PC-3 (cell line): ENCODE data around the gene USP4.

ENCODE experiments used
- CTCF ChIP-seq: fragments of 300-600 bp; sonication (generic); conservative IDR thresholded peaks from 2 replicates; pipeline ENCODE4 v1.5.1; 2017; ENCODE audit warnings: antibody characterized with exemption, low read depth, mild to moderate bottlenecking, low read length
- EZH2 ChIP-seq: fragments of 300-600 bp; sonication (generic); IDR thresholded peaks from one replicate; pipeline ENCODE4 v1.6.1; 2017; ENCODE audit warnings: antibody characterized with exemption, mild to moderate bottlenecking, low read length; ENCODE audit not compliant: unreplicated experiment

GRCh38 chr3:49351521-49352011, 11.7 kb upstream of the USP4 start:
- TF ChIP-seq EZH2: no peak
- no peak for TF ChIP-seq CTCF
